OCI-LY1 (cell line): ENCODE data around the gene B3GLCT.
A peak's percentile ranks its signal among the peaks of the same experiment; 100 is the strongest.

ENCODE experiments used
- H2AFZ ChIP-seq: fragments of 200-600 bp; sonication (generic), shearing (Covaris generic); 2 replicates; pipeline ENCODE4 v1.6.0; 2014; ENCODE audit warnings: antibody characterized with exemption, mild to moderate bottlenecking, low read length
- H3F3A ChIP-seq: fragments of 200-600 bp; sonication (generic), shearing (Covaris generic); 2 replicates; pipeline ENCODE4 v1.6.0; 2014; ENCODE audit warnings: mild to moderate bottlenecking, antibody characterized with exemption, low read length, moderate library complexity; ENCODE audit not compliant: insufficient read depth
- H3K27ac ChIP-seq: fragments of 200-600 bp; sonication (generic); 2 replicates; pipeline ENCODE4 v1.5.1; 2014; ENCODE audit warnings: low read length, mixed run types, mild to moderate bottlenecking, low read depth; ENCODE audit not compliant: poor library complexity, severe bottlenecking
- H3K27me3 ChIP-seq: fragments of 200-600 bp; sonication (generic); 2 replicates; pipeline ENCODE4 v1.6.0; 2014; ENCODE audit warnings: antibody characterized with exemption, mild to moderate bottlenecking, low read length, moderate library complexity; ENCODE audit not compliant: insufficient read depth
- H3K36me3 ChIP-seq: fragments of 200-600 bp; sonication (generic); 2 replicates; pipeline ENCODE4 v1.6.1; 2014; ENCODE audit warnings: mild to moderate bottlenecking, antibody characterized with exemption, low read length, moderate library complexity, mixed read lengths; ENCODE audit not compliant: insufficient read depth
- H3K4me1 ChIP-seq: fragments of 200-600 bp; sonication (generic); 2 replicates; pipeline ENCODE4 v1.5.1; 2014; ENCODE audit warnings: mild to moderate bottlenecking, low read length, moderate library complexity; ENCODE audit not compliant: insufficient read depth, severe bottlenecking
- H3K4me2 ChIP-seq: fragments of 200-600 bp; sonication (generic), shearing (Covaris generic); 2 replicates; pipeline ENCODE4 v1.6.1; 2014; ENCODE audit warnings: low read length
- H3K4me3 ChIP-seq: fragments of 200-600 bp; sonication (generic); 2 replicates; pipeline ENCODE4 v1.5.1; 2014; ENCODE audit warnings: low read length, low read depth, mild to moderate bottlenecking, mixed read lengths; ENCODE audit not compliant: poor library complexity, severe bottlenecking
- H3K79me2 ChIP-seq: fragments of 200-600 bp; shearing (Covaris generic); 2 replicates; pipeline ENCODE4 v1.6.1; 2016; ENCODE audit warnings: mixed run types, low read length, mixed read lengths; ENCODE audit not compliant: insufficient read depth
- H3K9ac ChIP-seq: fragments of 200-600 bp; sonication (generic), shearing (Covaris generic); 2 replicates; pipeline ENCODE4 v1.6.1; 2014; ENCODE audit warnings: mild to moderate bottlenecking, low read length, mixed read lengths
- H3K9me2 ChIP-seq: fragments of 200-600 bp; sonication (generic), shearing (Covaris generic); 2 replicates; pipeline ENCODE4 v1.6.1; 2014; ENCODE audit warnings: low read depth, mild to moderate bottlenecking, low read length, mixed read lengths
- H3K9me3 ChIP-seq: fragments of 200-600 bp; shearing (Covaris generic); 2 replicates; pipeline ENCODE4 v1.6.1; 2014; ENCODE audit warnings: low read length, mixed read lengths
- H4K20me1 ChIP-seq: fragments of 200-600 bp; sonication (generic), shearing (Covaris generic); 2 replicates; pipeline ENCODE4 v1.6.0; 2016; ENCODE audit warnings: mild to moderate bottlenecking, low read length; ENCODE audit not compliant: insufficient read depth
- EZH2 ChIP-seq: fragments of 200-600 bp; sonication (generic), shearing (Covaris generic); IDR thresholded peaks from 2 replicates; pipeline ENCODE4 v1.8.0; 2017; ENCODE audit warnings: borderline replicate concordance, mixed run types, mild to moderate bottlenecking, antibody characterized with exemption, low read length, moderate library complexity, mixed read lengths
- TF ChIP-seq, protein P1 (sequence below): fragments of 200-600 bp; sonication (generic), shearing (Covaris generic); IDR thresholded peaks from 2 replicates; pipeline ENCODE4 v1.5.1; 2017; ENCODE audit warnings: mild to moderate bottlenecking, antibody characterized with exemption, low read length, moderate library complexity, mixed read lengths

The B3GLCT gene

DNA sequence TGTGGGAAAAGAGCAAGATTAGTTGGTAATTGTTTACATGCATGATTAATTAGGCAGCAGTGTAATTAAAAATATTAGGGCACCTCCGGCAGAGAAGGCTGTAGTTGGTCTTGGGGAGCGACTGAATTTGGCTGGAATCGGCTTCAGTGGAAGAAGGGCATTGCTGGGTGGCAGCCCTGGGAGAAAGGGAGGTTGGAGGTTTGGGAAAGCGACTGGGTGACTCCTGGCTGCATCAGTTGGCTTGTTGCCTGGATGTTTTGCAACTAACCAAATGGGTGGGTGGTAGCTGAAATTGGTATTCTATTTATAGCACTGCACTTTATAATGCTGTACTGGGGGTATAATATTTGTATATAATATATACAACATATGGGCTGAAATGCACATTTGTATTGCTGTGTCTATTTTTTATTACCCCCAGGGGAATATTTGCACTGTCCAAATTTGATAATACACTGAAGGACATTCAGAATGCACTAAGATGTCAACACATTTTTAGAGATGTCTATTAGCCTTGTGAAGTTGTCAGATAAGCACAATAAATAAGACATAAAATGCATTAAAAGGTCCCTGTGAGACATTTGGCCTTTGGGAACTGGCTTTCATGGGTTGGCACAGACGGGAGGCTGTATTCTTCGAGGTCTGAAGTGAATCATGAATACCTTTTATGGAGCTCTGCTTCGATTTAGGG is 1.7 kb downstream of the B3GLCT start:
- no peaks in the 10 kb centered on the region for H3K36me3 ChIP-seq
- no peaks in the 10 kb centered on the region for H3K9me3 ChIP-seq
- H4K20me1 ChIP-seq = no peaks in the 10 kb centered on the region
- H3K27ac ChIP-seq = no peak overlapping the region
- TF ChIP-seq, protein P1, sequence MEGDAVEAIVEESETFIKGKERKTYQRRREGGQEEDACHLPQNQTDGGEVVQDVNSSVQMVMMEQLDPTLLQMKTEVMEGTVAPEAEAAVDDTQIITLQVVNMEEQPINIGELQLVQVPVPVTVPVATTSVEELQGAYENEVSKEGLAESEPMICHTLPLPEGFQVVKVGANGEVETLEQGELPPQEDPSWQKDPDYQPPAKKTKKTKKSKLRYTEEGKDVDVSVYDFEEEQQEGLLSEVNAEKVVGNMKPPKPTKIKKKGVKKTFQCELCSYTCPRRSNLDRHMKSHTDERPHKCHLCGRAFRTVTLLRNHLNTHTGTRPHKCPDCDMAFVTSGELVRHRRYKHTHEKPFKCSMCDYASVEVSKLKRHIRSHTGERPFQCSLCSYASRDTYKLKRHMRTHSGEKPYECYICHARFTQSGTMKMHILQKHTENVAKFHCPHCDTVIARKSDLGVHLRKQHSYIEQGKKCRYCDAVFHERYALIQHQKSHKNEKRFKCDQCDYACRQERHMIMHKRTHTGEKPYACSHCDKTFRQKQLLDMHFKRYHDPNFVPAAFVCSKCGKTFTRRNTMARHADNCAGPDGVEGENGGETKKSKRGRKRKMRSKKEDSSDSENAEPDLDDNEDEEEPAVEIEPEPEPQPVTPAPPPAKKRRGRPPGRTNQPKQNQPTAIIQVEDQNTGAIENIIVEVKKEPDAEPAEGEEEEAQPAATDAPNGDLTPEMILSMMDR = no peak
- TF ChIP-seq EZH2 = no peak
- peak overlapping the region; percentile 76 for H3K4me3 ChIP-seq
- no peaks in the 10 kb centered on the region for H3K79me2 ChIP-seq
- peaks cover 11% of the 10 kb centered on the region for H3K4me1 ChIP-seq
- H3F3A ChIP-seq = no peaks in the 10 kb centered on the region
- peak overlapping the region; percentile 91 for H3K4me2 ChIP-seq
- H3K9ac ChIP-seq = no peak overlapping the region; the same call in 1 of the 2 replicates
- no peaks in the 10 kb centered on the region for H3K9me2 ChIP-seq
- no peaks in the 10 kb centered on the region for H3K27me3 ChIP-seq
- H2AFZ ChIP-seq = no peak overlapping the region

DNA sequence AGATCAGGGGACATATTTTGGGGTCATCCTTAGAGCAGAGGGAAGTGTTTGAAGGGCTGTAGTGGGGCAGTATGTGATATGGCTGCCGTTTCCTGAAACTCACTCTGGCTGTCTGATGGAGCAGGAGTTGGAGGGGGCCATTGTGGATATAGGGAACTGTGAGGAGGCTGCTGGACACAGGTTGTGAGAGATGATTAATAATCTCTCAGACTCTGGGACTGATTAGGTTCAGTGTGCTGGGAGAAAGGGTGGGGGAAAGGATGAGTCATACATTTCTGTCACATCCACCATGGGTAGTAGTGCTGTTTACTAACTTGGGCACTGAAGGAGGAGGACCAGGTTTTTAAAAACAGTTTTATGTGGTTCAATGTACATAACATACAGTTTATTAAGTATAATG is 4.8 kb downstream of the B3GLCT start:
- no peak overlapping the region for H3K4me3 ChIP-seq
- peaks cover 8% of the 10 kb centered on the region for H3K4me1 ChIP-seq
- no peak overlapping the region for H3K4me2 ChIP-seq
- no peak overlapping the region for H3K27ac ChIP-seq
- H3K9me2 ChIP-seq = no peaks in the 10 kb centered on the region
- no peaks in the 10 kb centered on the region for H4K20me1 ChIP-seq
- H3K9ac ChIP-seq = no peak overlapping the region
- no peaks in the 10 kb centered on the region for H3K9me3 ChIP-seq
- H3K79me2 ChIP-seq = no peaks in the 10 kb centered on the region
- H3F3A ChIP-seq = no peaks in the 10 kb centered on the region
- H2AFZ ChIP-seq = no peak overlapping the region
- H3K27me3 ChIP-seq = no peaks in the 10 kb centered on the region
- H3K36me3 ChIP-seq = no peaks in the 10 kb centered on the region
- TF ChIP-seq, protein P1 = no peak
- no peak for TF ChIP-seq EZH2

DNA sequence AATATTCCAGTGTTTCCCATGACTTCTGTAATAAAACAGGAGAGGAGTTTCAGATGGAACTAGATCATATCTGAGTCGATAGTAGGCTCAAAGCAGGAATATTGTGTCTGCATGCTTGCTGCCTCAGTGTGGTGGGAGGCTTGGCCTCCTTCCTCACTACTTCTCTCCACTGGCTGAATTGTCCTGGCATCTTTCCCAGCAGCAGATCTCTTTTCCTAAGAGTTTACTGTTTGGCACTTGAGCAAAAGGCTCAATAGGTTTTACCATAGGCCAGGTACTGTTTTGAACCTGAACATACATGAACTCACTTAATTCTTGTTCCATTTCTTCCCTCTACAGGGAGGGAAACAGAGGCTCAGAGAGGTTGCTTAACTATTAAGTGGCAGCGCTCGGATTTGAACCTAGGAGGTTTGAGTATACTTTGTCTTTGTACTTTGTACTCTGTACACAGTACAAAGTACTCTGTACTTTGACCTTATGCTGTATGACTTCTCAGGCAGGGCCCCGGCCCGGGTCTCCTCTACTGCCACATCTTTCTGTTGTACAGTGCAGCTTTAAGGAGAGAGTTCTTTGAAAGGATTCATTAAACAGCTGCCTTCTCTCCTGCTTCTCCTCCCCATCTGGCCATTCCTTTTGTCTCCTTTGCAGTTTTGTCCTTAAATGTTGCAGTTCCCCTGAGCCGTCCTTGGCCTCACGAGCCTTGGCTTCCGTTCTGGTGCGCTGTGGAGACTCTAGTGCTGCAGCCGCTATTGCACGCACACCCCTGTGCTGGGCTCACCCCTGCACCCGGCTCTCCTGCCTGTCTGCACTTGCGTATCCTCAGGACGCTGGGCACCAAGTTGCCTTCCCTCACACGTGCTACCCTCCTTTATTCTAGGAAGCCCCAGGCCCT is 8.1 kb downstream of the B3GLCT start:
- Histone ChIP-seq H3F3A (no peaks in the 10 kb centered on the region), H3K4me3 (no peak overlapping the region), H3K9me2 (no peaks in the 10 kb centered on the region), H4K20me1 (no peaks in the 10 kb centered on the region), H3K27ac (no peak overlapping the region), H2AFZ (no peak overlapping the region), H3K9ac (no peak overlapping the region), H3K9me3 (no peaks in the 10 kb centered on the region), H3K4me1 (no peaks in the 10 kb centered on the region), H3K27me3 (no peaks in the 10 kb centered on the region), H3K36me3 (no peaks in the 10 kb centered on the region), H3K4me2 (no peak overlapping the region), H3K79me2 (no peaks in the 10 kb centered on the region)
- no peak for TF ChIP-seq EZH2
- TF ChIP-seq, protein P1 = no peak
